BE2C (cell line): ENCODE results near the gene AGBL3.

Experiments used
- DNase-seq: peaks from one replicate; pipeline ENCODE4 v3.0.0-alpha.2; 2020
- H3K27me3 ChIP-seq: fragments of 250-450 bp; sonication (Bioruptor Pico); 2 replicates; pipeline ENCODE4 v1.5.1; 2020; ENCODE audit warnings: mild to moderate bottlenecking
- H3K36me3 ChIP-seq: fragments of 250-450 bp; sonication (Bioruptor Pico); 2 replicates; pipeline ENCODE4 v1.5.1; 2020; ENCODE audit warnings: mild to moderate bottlenecking
- H3K4me1 ChIP-seq: fragments of 250-450 bp; sonication (Bioruptor Pico); 2 replicates; pipeline ENCODE4 v1.5.1; 2020
- H3K4me3 ChIP-seq: 2 replicates; pipeline ENCODE4 v1.5.1; 2011; ENCODE audit warnings: low read depth, low read length
- H3K9me3 ChIP-seq: fragments of 250-450 bp; sonication (Bioruptor Pico); 2 replicates; pipeline ENCODE4 v1.5.1; 2020
- TF ChIP-seq, protein P1 (sequence below): IDR thresholded peaks from 2 replicates; pipeline ENCODE4 v1.5.1; 2012; ENCODE audit warnings: mild to moderate bottlenecking, low read depth, low read length

The AGBL3 gene

DNA sequence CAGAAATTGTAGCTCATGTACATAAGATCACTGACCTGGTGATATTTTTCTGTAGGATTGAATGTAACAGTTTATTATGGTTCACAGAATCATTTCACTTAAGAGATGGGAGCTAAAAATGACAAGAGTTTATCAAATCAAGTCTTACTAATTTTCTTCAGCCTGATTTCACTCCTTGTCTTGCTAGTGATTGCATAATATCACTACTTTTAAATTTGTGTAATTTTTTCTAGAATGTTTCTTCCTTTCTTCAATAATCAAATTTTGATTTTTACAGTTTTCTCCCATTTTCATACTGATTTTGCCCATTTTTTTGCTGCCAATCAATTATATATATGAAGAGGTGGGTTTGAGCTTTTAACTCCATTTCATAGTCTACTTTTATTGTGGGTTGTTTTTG, 92.8 kb downstream of the AGBL3 start:
- no peak for DNase-seq
- TF ChIP-seq, protein P1, sequence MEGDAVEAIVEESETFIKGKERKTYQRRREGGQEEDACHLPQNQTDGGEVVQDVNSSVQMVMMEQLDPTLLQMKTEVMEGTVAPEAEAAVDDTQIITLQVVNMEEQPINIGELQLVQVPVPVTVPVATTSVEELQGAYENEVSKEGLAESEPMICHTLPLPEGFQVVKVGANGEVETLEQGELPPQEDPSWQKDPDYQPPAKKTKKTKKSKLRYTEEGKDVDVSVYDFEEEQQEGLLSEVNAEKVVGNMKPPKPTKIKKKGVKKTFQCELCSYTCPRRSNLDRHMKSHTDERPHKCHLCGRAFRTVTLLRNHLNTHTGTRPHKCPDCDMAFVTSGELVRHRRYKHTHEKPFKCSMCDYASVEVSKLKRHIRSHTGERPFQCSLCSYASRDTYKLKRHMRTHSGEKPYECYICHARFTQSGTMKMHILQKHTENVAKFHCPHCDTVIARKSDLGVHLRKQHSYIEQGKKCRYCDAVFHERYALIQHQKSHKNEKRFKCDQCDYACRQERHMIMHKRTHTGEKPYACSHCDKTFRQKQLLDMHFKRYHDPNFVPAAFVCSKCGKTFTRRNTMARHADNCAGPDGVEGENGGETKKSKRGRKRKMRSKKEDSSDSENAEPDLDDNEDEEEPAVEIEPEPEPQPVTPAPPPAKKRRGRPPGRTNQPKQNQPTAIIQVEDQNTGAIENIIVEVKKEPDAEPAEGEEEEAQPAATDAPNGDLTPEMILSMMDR: no peak
- Histone ChIP-seq H3K27me3 (peaks cover 19% of the 10 kb centered on the region), H3K4me3 (no peak overlapping the region), H3K36me3 (no peaks in the 10 kb centered on the region), H3K9me3 (no peaks in the 10 kb centered on the region), H3K4me1 (no peaks in the 10 kb centered on the region)

DNA sequence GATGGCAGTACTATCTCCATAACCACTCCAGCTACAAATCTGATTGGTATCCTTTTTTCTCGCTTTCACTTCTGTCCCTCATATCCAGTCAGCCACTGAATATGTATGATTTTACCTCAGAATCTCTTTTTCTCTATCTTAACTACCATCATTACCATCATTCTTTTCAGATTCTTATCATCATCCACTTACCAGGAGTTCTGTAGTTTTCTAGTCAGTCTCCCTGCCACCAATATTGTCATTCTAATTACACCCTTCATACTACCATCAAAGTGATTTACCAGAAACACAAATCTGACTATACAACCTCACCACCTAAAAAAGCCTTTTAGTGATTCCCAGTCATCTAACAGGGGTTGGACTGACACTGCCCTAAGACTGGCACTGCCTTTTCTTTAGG, 96.7 kb downstream of the AGBL3 start:
- no peak for DNase-seq
- TF ChIP-seq, protein P1: no peak
- Histone ChIP-seq H3K27me3 (peaks cover 15% of the 10 kb centered on the region), H3K9me3 (no peaks in the 10 kb centered on the region), H3K4me3 (no peak overlapping the region), H3K4me1 (no peaks in the 10 kb centered on the region), H3K36me3 (no peaks in the 10 kb centered on the region)

DNA sequence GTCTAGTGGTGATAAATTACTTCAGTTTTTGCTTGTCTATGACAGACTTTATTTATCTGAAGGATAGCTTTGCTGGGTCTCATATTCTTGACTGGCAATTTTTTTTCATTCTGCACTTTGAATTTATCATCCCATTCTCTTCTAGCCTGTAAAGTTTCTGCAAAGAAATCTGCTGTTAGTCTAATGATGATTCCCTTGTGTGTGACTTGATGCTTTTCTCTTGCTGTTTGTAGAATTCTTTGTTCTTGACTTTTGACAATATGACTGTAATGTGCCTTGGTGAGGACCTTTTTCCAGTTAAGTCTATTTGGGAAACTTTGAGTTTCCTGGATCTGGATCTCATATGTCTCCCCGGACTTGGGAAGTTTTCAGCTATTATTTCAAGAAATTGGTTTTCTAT, 102.3 kb downstream of the AGBL3 start:
- Histone ChIP-seq H3K4me1 (no peaks in the 10 kb centered on the region), H3K36me3 (no peaks in the 10 kb centered on the region), H3K4me3 (no peak overlapping the region), H3K27me3 (peaks cover 6% of the 10 kb centered on the region), H3K9me3 (no peaks in the 10 kb centered on the region)
- TF ChIP-seq, protein P1: no peak
- DNase-seq: no peak

DNA sequence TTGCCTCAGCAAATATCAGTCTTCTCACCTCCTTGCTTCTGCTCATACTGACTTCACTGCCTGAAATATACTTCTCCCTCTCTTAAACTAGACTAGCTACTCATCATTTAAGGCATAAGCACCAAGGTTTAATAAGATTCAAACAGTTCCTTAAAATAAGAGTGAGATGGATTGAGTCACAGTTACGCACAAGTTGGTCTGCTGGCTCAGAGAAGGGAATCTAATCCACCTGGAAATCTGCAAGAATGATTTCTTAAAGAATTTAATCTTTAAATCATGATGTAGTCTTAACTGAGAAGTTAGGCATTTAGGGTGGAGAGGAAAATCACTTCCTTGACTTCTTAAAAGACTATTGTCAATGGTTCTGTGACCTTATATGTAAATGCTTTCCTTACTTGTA, 105.4 kb downstream of the AGBL3 start:
- no peaks in the 10 kb centered on the region for H3K4me1 ChIP-seq
- TF ChIP-seq, protein P1: no peak
- DNase-seq: no peak
- H3K9me3 ChIP-seq: no peaks in the 10 kb centered on the region
- no peaks in the 10 kb centered on the region; the same call in none of the 2 replicates for H3K27me3 ChIP-seq
- no peaks in the 10 kb centered on the region for H3K36me3 ChIP-seq
- H3K4me3 ChIP-seq: no peak overlapping the region

DNA sequence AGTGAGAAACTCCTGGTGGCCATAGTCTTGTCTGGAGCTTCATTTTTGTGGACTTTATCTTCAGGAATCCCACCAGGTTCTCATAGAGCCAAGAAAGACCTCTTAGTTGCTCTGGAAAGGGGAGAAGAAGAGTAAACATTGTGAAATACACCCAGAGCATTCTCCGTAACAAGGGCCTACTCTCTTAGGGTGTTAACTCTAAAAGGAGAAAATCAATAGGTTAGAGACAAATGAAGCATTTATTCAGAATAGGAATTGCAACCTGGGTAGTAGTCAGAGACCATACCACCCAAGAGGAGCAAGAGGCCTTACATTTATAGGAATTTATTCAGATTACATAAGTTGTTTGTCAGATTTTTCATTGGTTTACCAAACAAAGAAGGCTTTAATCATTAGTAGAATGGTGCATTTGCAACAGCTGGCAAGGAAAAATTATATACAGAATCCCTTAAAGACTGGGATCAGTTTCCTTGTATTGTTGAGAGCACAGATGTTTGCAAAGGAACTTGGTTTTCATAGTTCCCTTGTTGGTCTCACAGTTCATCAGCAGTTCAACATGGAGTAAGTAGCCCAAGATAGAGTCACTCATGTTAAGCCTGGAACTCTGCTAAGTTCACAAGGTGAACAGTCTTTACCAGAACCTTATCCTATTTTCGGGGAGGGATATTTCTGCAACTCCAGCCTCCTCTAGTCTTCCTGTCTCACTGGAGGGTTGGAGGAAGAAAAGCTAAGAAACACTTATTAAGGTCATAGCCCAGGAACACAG, 108.3 kb downstream of the AGBL3 start:
- Histone ChIP-seq H3K9me3 (no peaks in the 10 kb centered on the region), H3K4me3 (no peak overlapping the region), H3K4me1 (no peaks in the 10 kb centered on the region), H3K27me3 (no peaks in the 10 kb centered on the region; the same call in none of the 2 replicates), H3K36me3 (no peaks in the 10 kb centered on the region)
- TF ChIP-seq, protein P1: no peak
- no peak for DNase-seq

DNA sequence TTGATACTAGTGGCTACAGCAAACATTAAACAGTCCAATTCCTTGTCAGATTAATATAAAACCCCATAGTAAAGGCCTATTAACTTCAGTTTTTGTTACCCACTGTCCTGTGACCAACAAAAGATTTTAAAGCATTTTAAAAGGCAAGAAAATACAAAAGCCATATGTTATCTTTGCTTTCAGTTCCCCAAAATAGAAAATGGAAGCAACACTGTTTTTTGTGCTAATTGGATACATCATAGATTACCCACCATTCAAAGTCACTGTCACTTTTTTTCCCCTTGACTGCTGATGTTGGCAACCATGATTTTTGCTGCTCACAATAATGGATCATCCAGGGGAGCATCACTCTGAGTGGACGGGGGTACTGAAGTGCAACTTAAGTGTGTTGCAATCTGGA, 109.1 kb downstream of the AGBL3 start:
- no peaks in the 10 kb centered on the region for H3K9me3 ChIP-seq
- H3K36me3 ChIP-seq: no peaks in the 10 kb centered on the region
- no peak overlapping the region for H3K4me3 ChIP-seq
- no peak for DNase-seq
- TF ChIP-seq, protein P1: no peak
- H3K27me3 ChIP-seq: no peaks in the 10 kb centered on the region; the same call in none of the 2 replicates
- no peaks in the 10 kb centered on the region for H3K4me1 ChIP-seq
